SK-N-SH (cell line): ENCODE data around the gene THADA.

Experiments used
- CTCF ChIP-seq: fragments of 200-600 bp; sonication (generic); IDR thresholded peaks from 2 replicates; pipeline ENCODE4 v1.6.1; 2017; ENCODE audit warnings: antibody characterized with exemption, mild to moderate bottlenecking, moderate library complexity
- ELF1 ChIP-seq: IDR thresholded peaks from 2 replicates; pipeline ENCODE4 v1.4.0; 2012
- EZH2phosphoT487 ChIP-seq: fragments of 200-600 bp; sonication (generic); IDR thresholded peaks from 2 replicates; pipeline ENCODE4 v1.6.1; 2017; ENCODE audit warnings: low read depth, mixed run types, mild to moderate bottlenecking, antibody characterized with exemption, moderate library complexity, borderline replicate concordance
- GABPA ChIP-seq: IDR thresholded peaks from 2 replicates; pipeline ENCODE4 v1.4.0; 2012; ENCODE audit warnings: low read depth, mild to moderate bottlenecking
- JUND ChIP-seq: IDR thresholded peaks from 2 replicates; pipeline ENCODE4 v1.4.0; 2012
- TEAD4 ChIP-seq: IDR thresholded peaks from 2 replicates; pipeline ENCODE4 v1.4.0; 2012; ENCODE audit warnings: mild to moderate bottlenecking, borderline replicate concordance; ENCODE audit not compliant: insufficient read depth
- USF2 ChIP-seq: fragments of 150-350 bp; IDR thresholded peaks from 2 replicates; pipeline ENCODE4 v1.6.1; 2017; ENCODE audit warnings: antibody characterized with exemption, low read length, low read depth, borderline replicate concordance

- TF ChIP-seq JUND = no peak
- no peak for TF ChIP-seq EZH2phosphoT487
- TF ChIP-seq CTCF = peak; percentile 55
- no peak for TF ChIP-seq ELF1
- TF ChIP-seq USF2 = no peak
- TF ChIP-seq TEAD4 = no peak
- TF ChIP-seq GABPA = no peak
These were observed 71.5 kb downstream of the THADA start for GRCh38 chr2:43524177-43524965.
